Panc1 (cell line): ENCODE measurements around the gene SCGB1A1. TPM values are rescaled to one million over a fixed set of nuclear protein-coding genes. Genes with fewer than 3 reads are reported as not detected.

Experiments used
- ATAC-seq: fragments of 200-7000 bp; cut with Tn5 transposase; 2 replicates; pipeline ENCODE4 v1.9.1; 2020; ENCODE audit warnings: mild to moderate bottlenecking, moderate library complexity
- BruUV-seq: library from RNA; stranded (reverse); fragments of 400-500 nt; replicated peaks from 2 replicates; lab custom pipeline; 2021; lab: Mats Ljungman, UMichigan
- CTCF ChIA-PET: fragments of 300-600 bp; sonication (Branson Sonifier 250); formaldehyde crosslinking; loops from one replicate; lab custom pipeline; 2022; ENCODE audit warnings: antibody characterized with exemption; lab: Charles Lee
- POLR2A ChIA-PET: fragments of 300-600 bp; sonication (Branson Sonifier 250); formaldehyde crosslinking; loops from one replicate; lab custom pipeline; 2022; ENCODE audit warnings: antibody characterized with exemption; lab: Charles Lee
- DNase-seq: peaks from one replicate; pipeline ENCODE4 v3.0.0-alpha.2; 2010; ENCODE audit warnings: low read depth, low spot score
- H3K27ac ChIP-seq: 2 replicates; pipeline ENCODE4 v1.5.1; 2011; ENCODE audit warnings: mild to moderate bottlenecking, low read length, inconsistent platforms
- H3K27me3 ChIP-seq: fragments of 200-500 bp; sonication (Bioruptor generic); 2 replicates; pipeline ENCODE4 v1.6.0; 2014; ENCODE audit warnings: low read length, inconsistent platforms; ENCODE audit not compliant: control insufficient read depth, insufficient read depth
- H3K36me3 ChIP-seq: fragments of 200-500 bp; sonication (Bioruptor generic); 2 replicates; pipeline ENCODE4 v1.5.1; 2014; ENCODE audit warnings: inconsistent platforms, mild to moderate bottlenecking, low read length, moderate library complexity; ENCODE audit not compliant: control insufficient read depth, insufficient read depth
- H3K4me1 ChIP-seq: 2 replicates; pipeline ENCODE4 v1.5.1; 2011; ENCODE audit warnings: inconsistent platforms, mild to moderate bottlenecking, low read length, moderate library complexity; ENCODE audit not compliant: control insufficient read depth, insufficient read depth
- H3K4me3 ChIP-seq, 2 experiments: 2 replicates each; pipeline ENCODE4 v1.5.1; 2011 to 2012; ENCODE audit warnings: low read depth in 2 of 2, low read length in 2 of 2, mild to moderate bottlenecking in 2 of 2, inconsistent platforms in 1 of 2, moderate library complexity in 1 of 2
- H3K9me3 ChIP-seq: fragments of 200-500 bp; sonication (Bioruptor generic); 2 replicates; pipeline ENCODE4 v1.5.1; 2014; ENCODE audit warnings: low read depth, mild to moderate bottlenecking, inconsistent platforms, low read length, moderate library complexity; ENCODE audit not compliant: control insufficient read depth, insufficient read depth
- CTCF ChIP-seq: fragments of 450-650 bp; IDR thresholded peaks from 2 replicates; pipeline ENCODE4 v1.5.1; 2017; ENCODE audit warnings: mild to moderate bottlenecking
- POLR2AphosphoS5 ChIP-seq: IDR thresholded peaks from 2 replicates; pipeline ENCODE4 v1.6.1; 2012; ENCODE audit warnings: mild to moderate bottlenecking, low read depth, low read length, moderate library complexity
- REST ChIP-seq, 2 experiments: IDR thresholded peaks; 2 replicates each; pipeline ENCODE4 v1.6.1; 2011 to 2012; ENCODE audit warnings: low read depth in 2 of 2, control low read depth in 1 of 2, low read length in 1 of 2, mild to moderate bottlenecking in 1 of 2, moderate library complexity in 1 of 2; ENCODE audit not compliant: insufficient read depth in 1 of 2
- SIN3A ChIP-seq: IDR thresholded peaks from 2 replicates; pipeline ENCODE4 v1.6.1; 2012; ENCODE audit warnings: low read depth, mild to moderate bottlenecking, low read length, moderate library complexity, borderline replicate concordance; ENCODE audit not compliant: insufficient read depth
- TCF7L2 ChIP-seq: IDR thresholded peaks from 2 replicates; pipeline ENCODE4 v1.6.1; 2011; ENCODE audit warnings: mild to moderate bottlenecking, low read depth, low read length, inconsistent platforms
- in situ Hi-C: cut with HindIII; loops from 2 replicates; pipeline ENCODE4 v1.10.0; 2016; ENCODE audit warnings: low sequenced_read_pairs, low pct_unique_long_range_greater_than_20kb
- intact Hi-C: fragments of 100-400 bp; cut with micrococcal nuclease; formaldehyde crosslinking; loops from one replicate; pipeline ENCODE4 v1.10.0; 2022; ENCODE audit not compliant: unreplicated experiment
- total RNA-seq: library from RNA; stranded (reverse); gene quantifications from one replicate; pipeline ENCODE4 v1.2.1, GENCODE V29; 2021; ENCODE audit not compliant: unreplicated experiment

The SCGB1A1 gene
- total RNA-seq, 1 experiment from 2014 or later: 1.1 TPM

GRCh38 chr11:62461740-62462507, 43.1 kb downstream of the SCGB1A1 start:
- H3K4me3 ChIP-seq: no peak overlapping the region
- DNase-seq (no peak), ATAC-seq (peak; percentile 61; the same call in 1 of the 2 replicates)
- H3K9me3 ChIP-seq: no peaks in the 10 kb centered on the region
- H3K27ac ChIP-seq: peak overlapping the region; percentile 92
- H3K4me1 ChIP-seq: peaks cover 27% of the 10 kb centered on the region
- POLR2A ChIA-PET: interaction anchor here (0.7 kb wide), 1 partner anchor 25 kb away, joined by 6 read pairs; no protein-coding TSS in a partner anchor
- H3K27me3 ChIP-seq: no peaks in the 10 kb centered on the region
- no peaks in the 10 kb centered on the region for H3K36me3 ChIP-seq
- in situ Hi-C loops (no loop called here), intact Hi-C loops (no loop called here)
- TF ChIP-seq SIN3A (0 out of 2 replicates have a peak, but pooled peaks have one; percentile 37), POLR2AphosphoS5 (peak; percentile 37; the same call in 1 of the 2 replicates), REST (IDR thresholded peaks at IDR 0.05; ENCODE audit: insufficient read depth in 1 of 2, low read depth in 2 of 2, low read length in 1 of 2) (no peak)
- CTCF ChIA-PET: interaction anchor here (0.6 kb wide), 1 partner anchor 64 kb away, joined by 4 read pairs; no protein-coding TSS in a partner anchor
- no TSS peak for BruUV-seq

GRCh38 chr11:62462508-62462892, 43.7 kb downstream of the SCGB1A1 start:
- ChIA-PET POLR2A (no interaction called here), CTCF (interaction anchor here (0.6 kb wide), 1 partner anchor 64 kb away, joined by 4 read pairs; no protein-coding TSS in a partner anchor)
- Histone ChIP-seq H3K4me3 (no peak overlapping the region), H3K27me3 (no peaks in the 10 kb centered on the region), H3K9me3 (no peaks in the 10 kb centered on the region), H3K36me3 (no peaks in the 10 kb centered on the region), H3K4me1 (peaks cover 27% of the 10 kb centered on the region), H3K27ac (peak overlapping the region; percentile 92)
- no peak for ATAC-seq
- intact Hi-C loops (no loop called here), in situ Hi-C loops (no loop called here)
- no peak for TF ChIP-seq TCF7L2
- no peak for TF ChIP-seq SIN3A
- TF ChIP-seq REST (IDR thresholded peaks at IDR 0.05; ENCODE audit: insufficient read depth in 1 of 2, low read depth in 2 of 2, low read length in 1 of 2): no peak
- no peak for TF ChIP-seq POLR2AphosphoS5
- TF ChIP-seq CTCF: no peak
- no peak for DNase-seq
- no TSS peak for BruUV-seq
